Measurements from ENCODE around the gene FLNB.

FLNB gene

DNA sequence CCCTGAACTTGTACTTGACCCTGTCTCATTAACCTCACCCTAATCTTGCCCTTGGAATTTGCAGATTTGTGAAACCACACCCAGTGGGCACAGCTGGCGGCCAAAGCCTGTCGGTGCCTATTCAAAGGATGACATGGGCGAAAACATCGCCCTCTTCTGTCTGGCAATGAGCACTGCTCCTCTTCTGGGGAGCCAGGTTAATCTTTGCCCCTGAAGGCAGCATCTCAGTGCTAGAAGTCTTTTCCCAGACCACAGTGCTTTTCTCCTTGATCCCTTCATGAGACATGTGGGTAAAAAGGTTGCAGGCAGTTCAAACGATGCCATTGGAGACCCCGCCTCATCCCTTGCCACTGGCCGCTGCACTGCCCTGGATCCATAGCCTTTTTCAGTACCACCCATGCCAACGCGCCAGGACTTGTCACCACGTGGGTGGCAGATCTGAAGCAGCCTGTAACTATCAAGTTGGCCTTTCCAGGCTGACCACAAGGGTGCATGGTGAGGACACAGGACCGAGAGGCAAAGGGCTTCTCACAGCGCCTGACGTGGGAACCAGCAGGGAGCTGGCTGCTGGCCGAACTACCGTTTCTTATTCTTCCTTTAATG lies 209.1 kb downstream of the FLNB start:
- H3K4me3 ChIP-seq (ENCODE audit: control insufficient read depth, low read depth, low read length): no peak overlapping the region
- TF ChIP-seq, protein P1, sequence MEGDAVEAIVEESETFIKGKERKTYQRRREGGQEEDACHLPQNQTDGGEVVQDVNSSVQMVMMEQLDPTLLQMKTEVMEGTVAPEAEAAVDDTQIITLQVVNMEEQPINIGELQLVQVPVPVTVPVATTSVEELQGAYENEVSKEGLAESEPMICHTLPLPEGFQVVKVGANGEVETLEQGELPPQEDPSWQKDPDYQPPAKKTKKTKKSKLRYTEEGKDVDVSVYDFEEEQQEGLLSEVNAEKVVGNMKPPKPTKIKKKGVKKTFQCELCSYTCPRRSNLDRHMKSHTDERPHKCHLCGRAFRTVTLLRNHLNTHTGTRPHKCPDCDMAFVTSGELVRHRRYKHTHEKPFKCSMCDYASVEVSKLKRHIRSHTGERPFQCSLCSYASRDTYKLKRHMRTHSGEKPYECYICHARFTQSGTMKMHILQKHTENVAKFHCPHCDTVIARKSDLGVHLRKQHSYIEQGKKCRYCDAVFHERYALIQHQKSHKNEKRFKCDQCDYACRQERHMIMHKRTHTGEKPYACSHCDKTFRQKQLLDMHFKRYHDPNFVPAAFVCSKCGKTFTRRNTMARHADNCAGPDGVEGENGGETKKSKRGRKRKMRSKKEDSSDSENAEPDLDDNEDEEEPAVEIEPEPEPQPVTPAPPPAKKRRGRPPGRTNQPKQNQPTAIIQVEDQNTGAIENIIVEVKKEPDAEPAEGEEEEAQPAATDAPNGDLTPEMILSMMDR (conservative IDR thresholded peaks at IDR 0.05; ENCODE audit: control insufficient read depth, insufficient read depth, low read depth, low read length): peak; percentile 92
- peak; percentile 66 for DNase-seq (ENCODE audit: low read depth)

DNA sequence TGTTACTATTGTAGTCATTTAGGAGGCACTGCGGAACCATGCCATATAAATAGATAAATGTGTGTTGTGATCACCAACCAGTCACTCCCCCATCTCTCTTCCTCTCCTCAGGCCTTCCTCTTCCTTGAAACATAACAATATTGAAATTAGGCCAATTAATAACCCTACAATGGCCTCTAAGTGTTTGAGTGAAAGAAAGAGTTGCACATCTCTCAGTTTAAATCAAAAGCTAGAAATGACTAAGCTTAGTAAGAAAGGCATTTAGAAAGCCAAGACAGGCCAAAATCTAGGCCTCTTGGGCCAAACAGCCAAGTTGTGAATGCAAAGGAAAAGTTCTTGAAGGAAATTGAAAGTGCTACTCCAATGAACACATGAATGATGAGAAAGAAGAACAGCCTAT lies 210.7 kb downstream of the FLNB start:
- no peak overlapping the region for H3K4me3 ChIP-seq (ENCODE audit: control insufficient read depth, low read depth, low read length)
- TF ChIP-seq, protein P1 (conservative IDR thresholded peaks at IDR 0.05; ENCODE audit: control insufficient read depth, insufficient read depth, low read depth, low read length): no peak

More for the DNA sequence above, 210.7 kb downstream of the FLNB start:
- DNase-seq (ENCODE audit: low read depth): no peak
